ENCODE data around the gene ANP32A.

GRCh38 chr15:68735610-68736009 is 85.1 kb downstream of the ANP32A start:
- no peak for TF ChIP-seq TCF7L2 (IDR thresholded peaks at IDR 0.05; ENCODE audit: low read depth, low read length)
- no peak for TF ChIP-seq MAZ (CRISPR knock-in tag; conservative IDR thresholded peaks at IDR 0.05 in 1 of 2, IDR thresholded peaks at IDR 0.05 in 1 of 2)
- no peak for TF ChIP-seq ZNF121 (CRISPR knock-in tag; conservative IDR thresholded peaks at IDR 0.05)
- no peak for TF ChIP-seq PTBP1 (IDR thresholded peaks at IDR 0.05; ENCODE audit: low read depth, low read length)
- no peak for TF ChIP-seq ZNF785 (CRISPR knock-in tag; IDR thresholded peaks at IDR 0.05)
- TF ChIP-seq, protein P1, sequence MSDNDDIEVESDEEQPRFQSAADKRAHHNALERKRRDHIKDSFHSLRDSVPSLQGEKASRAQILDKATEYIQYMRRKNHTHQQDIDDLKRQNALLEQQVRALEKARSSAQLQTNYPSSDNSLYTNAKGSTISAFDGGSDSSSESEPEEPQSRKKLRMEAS (CRISPR knock-in tag; IDR thresholded peaks at IDR 0.05), result no peak
- TF ChIP-seq POLR3G (IDR thresholded peaks at IDR 0.05; ENCODE audit: extremely low read depth, insufficient read length, insufficient replicate concordance), result no peak
- TF ChIP-seq TBP (optimal IDR thresholded peaks at IDR 0.05; ENCODE audit: low read depth, low read length), result no peak
- no peak for TF ChIP-seq ETV6 (IDR thresholded peaks at IDR 0.05; ENCODE audit: borderline replicate concordance in 1 of 2, low read depth in 2 of 2, low read length in 1 of 2)
- TF ChIP-seq ETV6 (CRISPR knock-in tag; IDR thresholded peaks at IDR 0.05; ENCODE audit: borderline replicate concordance), result no peak
- TF ChIP-seq KDM4B (IDR thresholded peaks at IDR 0.05; ENCODE audit: borderline replicate concordance in 2 of 2, low read depth in 1 of 2), result no peak
- no peak for TF ChIP-seq PCBP2 (IDR thresholded peaks at IDR 0.05; ENCODE audit: low read depth, low read length, poor library complexity, severe bottlenecking)
- TF ChIP-seq NFIC (IDR thresholded peaks at IDR 0.05), result no peak
- no peak for TF ChIP-seq POLR2AphosphoS5 (IDR thresholded peaks at IDR 0.05; ENCODE audit: control insufficient read depth, insufficient read depth, low read depth, low read length)

All from K562 (cell line).